ELR (cell line): ENCODE data around the gene TGIF2.

Experiments used
- DNase-seq: peaks from one replicate; pipeline ENCODE4 v3.0.0-alpha.2; 2015; ENCODE audit warnings: low read depth

The TGIF2 gene

DNA sequence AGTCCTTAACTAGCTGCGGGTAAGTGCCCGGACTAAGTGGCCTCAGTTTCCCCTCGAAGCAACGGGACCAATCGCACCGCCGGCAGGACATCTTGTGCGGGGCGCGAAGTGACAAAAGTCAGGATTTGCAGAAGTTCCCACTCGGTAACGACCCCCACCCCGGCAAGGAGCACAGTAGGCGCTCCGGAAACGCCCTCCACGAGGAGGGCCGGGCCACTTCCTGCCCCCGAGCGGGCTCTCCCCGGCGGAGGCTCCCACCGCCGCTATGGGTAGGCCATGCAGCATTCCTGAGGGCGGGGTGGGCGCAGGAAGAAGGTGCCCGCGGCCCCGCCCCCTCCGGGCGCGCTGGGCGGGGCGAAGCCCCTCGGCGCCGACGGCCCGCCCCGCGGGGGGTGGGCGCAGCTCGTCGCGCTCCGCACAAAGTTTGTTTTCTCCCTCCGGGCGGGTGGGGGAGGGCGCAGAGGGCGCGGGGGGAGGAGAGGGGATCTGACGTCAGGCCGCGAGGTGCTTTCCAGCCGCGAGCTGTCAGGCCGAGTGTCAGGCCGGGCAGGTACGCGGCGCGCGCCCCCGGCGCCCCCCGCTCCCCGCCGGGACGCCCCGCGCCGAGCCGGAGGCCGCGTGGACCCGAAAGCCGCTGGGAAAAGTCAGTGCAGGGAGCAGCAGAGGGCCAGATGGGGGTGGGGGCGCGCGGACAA, at the start of gene TGIF2:
TSS of gene TGIF2 (plus strand) at position 495 of the 695 bp plus-strand sequence. CDS start 5,178 bp downstream, outside the sequence.
- peak; percentile 94 for DNase-seq

DNA sequence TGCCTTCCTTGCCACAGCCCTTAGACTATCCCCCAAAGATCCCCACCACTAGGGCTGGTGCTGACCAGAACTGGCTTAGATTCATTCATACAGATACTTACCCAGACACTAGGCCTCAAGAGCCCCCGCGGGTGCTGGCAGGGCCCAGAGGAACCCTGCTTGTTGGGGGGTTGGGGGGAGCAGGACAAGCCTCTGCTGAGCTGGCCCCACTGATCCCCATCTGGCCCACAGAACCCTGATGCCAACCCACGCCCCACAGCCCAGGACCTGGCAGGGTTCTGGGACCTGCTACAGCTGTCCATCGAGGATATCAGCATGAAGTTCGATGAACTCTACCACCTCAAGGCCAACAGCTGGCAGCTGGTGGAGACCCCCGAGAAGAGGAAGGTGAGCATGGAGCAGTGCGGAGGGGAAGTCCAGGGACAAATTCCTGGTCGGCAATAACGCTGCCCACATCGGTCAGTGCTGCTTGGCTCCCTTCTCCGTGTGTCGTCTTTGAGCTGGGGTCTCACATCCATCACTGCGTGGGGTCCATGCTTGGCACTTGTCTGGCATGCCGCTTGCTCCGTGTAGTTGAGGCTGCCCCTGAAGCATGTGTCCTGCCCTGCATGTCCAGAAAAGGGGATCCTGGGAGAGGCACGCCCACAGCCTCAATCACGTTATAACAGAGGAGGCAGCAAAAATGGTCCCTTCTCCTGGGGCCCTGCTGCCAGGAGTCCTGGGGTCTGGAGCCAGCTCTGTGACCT, 47.6 kb upstream of the TGIF2 start:
- no peak for DNase-seq

DNA sequence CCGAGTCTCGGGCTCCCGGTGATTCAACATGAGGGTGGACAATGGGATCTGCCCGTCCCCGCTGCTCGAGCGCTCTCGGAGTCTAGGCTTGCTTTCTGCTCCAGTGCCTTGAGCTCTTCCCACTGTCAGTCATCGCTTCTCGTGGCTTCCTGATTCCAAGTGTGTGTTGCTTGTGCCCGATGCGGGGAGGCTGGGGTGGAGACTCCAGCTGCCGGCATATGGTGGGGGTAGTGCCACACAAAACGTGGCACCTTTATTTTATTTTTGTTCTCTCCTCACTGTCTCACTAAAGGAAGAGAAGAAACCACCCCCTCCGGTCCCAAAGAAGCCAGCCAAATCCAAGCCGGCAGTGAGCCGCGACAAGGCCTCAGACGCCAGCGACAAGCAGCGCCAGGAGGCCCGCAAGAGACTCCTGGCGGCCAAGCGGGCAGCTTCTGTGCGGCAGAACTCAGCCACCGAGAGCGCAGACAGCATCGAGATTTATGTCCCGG, 46.8 kb upstream of the TGIF2 start:
- no peak for DNase-seq

DNA sequence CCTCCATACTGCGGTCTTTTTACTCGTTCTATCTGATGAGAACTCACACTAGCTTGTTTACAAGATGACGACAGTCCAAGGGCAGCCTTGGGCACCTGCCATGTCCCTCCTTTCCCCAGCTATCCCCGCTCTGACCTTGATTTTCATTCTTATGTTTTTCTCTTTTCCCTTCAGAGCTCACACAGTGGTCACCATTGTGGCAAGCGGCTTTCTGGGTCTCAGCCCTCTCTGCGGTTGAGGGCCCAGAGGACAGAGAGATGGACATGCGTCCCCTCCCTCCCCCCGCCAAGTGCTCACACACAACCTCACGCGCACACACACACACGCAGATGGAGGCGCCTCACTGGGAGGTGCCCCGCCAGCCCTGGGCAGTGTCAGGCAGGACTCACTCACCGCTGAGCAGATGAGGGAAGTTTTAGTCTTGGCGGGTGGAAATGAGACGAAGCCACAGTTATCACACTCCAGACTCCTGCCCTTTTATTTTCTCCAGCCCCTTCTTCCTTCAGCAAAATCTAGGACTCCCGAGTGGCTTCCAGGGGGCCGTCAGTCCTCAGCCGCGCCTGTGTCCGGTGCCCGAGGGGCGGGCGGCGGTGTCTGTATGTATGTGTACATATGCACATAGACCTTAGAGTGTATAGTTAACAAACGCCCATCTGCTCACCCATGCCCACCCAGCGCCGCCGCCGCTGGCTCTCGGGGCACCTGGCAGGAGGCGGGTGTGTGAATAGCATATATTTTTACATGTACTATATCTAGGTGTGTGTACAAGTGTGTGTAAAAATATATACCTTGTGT, 45.9 kb upstream of the TGIF2 start:
- no peak for DNase-seq

DNA sequence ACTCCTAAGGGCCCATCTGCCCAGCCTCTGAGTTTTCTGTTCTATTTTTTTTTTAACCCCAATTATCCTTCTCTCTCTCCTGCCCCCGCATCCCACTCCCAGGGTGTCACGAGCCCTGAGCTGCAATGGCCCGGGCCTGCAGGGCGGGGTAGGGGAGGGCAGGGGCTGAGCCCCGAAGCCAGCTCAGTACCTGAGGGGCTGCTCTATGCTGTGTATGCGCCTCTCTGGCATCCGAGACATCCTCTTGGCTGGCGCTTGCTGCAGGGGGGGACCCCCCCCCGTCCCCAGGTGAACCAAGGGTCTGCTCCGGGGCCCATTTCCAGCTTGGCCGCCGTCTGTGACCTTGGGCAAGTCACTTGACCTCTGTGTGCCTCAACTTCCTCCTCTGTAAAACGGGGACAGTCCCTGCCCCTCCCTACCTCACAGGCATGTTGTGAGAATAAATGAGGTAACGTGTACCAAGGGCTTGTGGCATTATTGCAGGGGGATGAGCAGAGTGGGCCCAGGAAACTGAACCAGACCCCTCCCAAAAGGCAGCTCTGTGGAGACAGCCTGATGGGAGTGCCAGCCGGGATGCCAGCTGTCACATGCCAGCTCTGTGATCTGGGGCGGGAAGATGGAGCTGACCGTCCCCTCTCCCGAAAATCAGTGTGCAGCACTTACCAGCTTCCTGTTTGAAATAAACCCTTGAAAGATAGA, 45.1 kb upstream of the TGIF2 start:
- DNase-seq, result no peak

DNA sequence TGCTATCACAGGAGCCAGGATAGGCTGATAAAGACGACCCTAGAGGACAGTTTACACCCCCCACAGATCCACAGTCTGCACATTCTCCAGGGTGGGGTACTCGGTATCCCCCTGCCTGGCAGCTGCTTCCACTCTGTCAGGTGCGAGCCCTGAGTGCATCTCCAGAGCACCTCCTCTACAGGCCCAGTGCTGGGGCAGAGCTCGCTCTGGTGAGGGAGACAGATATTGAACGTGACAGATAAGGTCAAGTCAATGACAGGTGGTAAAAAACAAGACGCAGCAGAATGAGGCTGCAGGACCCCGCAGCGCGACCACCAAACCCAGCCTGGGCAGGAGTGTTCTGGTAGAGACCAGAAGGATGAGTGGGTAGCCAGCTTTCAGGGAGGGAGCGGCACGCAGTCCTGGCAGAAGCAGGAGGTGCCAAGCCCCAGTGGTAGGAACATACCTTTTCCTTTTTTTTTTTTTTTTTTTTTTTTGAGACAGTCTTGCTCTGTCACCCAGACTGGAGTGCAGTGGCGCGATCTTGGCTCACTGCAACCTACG, 44.5 kb upstream of the TGIF2 start:
- no peak for DNase-seq

DNA sequence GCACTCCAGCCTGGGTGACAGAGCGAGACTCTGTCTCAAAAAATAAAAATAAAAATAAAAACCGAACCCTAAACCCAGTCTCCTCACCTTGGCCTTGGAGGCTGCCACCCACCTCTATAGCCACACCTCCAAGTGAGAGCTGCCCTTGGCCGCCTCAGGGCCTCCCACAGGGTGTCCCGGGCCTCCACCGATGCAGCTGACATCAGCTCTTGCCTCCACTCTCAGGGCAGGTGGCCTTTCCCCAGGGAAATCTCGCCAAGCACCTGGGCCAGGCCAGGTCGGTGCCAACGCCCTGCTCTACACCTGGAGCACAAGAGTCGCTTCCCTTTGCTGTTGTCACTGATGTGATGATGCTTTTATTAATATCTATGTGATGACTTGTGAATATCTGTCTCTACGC, 41.0 kb upstream of the TGIF2 start:
- no peak for DNase-seq

DNA sequence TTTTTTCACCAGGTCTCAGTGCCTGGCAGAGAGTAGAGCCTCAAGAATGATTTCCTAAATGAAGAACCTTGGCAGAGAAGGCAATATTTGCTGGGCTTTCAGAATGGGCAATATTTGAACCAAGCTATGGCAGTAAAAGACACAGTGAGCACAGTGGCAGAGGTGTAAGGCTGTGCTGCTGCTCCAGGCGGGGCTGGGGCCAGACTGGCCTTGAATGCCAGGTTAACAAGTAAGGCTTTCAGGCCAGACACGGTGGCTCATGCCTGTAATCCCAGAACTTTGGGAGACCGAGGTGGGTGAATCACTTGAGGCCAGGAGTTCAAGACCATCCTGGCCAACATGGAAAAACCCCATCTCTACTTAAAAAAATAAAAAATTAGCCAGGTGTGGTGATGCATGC, 40.6 kb upstream of the TGIF2 start:
- DNase-seq, result no peak

DNA sequence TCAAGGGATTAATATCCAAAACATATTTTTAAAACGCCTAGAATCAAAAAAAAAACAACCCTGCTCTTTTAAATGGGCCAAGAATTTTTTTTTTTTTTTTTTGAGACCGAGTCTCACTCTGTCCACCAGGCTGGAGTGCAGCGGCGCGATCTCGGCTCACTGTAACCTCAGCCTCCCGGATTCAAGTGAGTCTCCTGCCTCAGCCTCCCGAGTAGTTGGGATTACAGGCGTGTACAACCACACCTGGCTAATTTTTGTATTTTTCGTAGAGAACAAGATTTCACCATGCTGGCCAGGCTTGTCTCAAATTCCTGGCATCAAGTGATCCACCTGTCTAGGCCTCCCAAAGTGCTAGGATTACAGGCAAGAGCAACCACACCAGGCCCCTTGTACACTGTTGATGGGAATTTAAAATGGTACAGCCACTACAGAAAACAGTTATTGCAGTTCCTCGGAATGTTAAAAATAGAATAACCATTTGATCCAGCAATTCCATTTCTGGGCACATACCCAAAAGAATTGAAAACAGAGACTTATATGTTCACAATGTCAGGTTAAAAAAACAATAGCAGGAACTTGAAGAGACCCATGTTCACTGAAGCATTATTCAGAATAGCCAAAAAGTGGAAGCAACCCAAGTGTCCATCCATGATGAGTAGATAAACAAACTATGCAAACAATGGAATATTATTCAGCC, 35.2 kb upstream of the TGIF2 start:
- no peak for DNase-seq

DNA sequence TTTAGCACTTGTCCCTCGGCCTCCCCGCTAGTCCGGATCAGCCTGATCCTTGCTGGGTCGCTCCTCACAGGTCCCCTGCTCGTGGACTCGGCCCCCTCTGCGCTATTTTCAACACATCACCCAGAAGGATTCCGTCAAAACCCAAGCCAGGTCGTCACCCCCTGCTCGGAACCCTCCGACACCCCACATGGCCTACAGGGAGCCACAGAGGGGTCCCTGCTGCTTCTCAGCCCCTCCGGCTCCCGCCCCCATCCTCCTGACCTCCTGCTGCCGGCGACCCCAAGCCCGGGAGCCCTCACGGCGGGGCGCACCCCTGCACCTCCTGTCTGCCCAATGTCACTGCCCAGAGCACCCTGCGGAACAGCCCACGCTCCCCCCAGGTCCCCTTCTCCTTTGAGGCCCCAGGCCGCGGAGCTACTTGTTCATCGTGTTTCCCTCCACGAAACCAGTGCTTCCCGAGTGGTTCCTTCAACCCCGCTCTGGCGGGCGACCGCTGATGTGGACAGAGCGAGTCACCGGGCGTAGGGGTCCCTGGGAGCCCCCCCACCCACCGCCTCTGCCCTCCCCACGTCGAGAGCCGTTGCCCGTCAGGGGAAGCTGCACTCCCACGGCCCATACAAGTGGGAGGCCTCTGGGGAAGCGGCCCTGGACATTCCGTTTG, 32.7 kb upstream of the TGIF2 start:
- DNase-seq, result no peak

DNA sequence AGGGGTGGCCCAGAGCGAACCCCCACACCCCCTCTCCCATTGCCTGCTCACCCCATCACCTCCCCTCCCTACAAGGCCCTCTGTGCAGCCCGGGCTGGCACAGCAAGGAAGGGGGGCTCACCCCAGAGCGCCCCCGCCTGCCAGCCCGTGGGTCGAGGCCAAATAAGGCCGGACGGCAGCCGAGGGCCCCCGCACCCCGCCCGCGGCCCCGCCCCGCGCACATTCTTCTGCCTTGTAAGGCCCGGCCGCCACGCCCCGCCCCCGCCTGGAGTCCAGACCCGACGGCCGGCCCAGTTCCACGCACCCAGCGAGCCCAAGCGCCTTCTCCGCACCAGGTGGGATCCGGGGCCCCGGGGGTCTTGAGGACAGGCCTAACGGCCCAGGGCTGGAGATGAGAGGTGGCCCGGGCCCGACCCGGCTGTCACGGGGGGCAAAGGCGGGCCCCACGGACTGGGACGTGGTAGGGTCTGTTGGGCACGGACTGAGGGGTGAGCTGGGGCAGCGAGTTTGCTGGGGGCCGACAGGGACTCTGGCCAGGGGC, 32.1 kb upstream of the TGIF2 start, which contains the start of gene MYL9:
TSS of gene MYL9 (plus strand) at position 293 of the 541 bp plus-strand sequence. CDS start 3,366 bp downstream, outside the sequence.
- peak; percentile 85 for DNase-seq

DNA sequence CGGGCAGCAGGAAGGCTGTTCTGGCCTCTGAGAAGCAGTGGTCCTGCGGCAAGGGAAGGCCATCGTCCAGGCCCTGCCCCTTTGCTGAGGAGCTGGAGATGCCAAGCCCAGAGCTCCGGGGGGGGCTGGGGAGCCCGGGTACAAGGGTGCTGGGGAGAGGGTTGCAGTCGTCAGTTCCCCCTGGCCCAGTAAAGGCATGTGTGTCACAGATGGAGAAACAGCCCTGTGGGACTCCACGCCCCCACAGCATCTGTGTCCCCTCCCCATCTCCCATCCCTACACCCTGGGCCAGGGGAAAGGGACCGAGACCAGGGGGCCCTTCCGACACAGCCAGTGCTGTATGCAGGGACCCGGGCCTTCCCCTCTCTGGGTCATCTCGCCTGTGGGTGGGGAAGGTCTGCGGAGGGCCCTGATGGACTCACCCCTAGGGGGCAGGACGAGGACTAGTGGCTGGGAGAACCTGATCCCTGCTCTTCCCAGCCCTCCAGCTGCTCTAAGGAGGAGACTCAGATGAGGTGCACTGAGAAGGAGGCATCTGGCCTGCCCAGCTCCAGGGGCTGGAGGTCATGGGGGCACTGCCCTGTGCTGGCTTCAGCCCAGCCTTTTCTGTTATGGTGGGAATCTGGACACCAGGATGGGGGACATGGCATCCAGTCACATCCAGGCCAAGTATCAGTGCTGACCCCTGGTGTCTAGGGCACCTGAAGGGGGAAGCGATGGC, 31.5 kb upstream of the TGIF2 start:
- peak; percentile 76 for DNase-seq

DNA sequence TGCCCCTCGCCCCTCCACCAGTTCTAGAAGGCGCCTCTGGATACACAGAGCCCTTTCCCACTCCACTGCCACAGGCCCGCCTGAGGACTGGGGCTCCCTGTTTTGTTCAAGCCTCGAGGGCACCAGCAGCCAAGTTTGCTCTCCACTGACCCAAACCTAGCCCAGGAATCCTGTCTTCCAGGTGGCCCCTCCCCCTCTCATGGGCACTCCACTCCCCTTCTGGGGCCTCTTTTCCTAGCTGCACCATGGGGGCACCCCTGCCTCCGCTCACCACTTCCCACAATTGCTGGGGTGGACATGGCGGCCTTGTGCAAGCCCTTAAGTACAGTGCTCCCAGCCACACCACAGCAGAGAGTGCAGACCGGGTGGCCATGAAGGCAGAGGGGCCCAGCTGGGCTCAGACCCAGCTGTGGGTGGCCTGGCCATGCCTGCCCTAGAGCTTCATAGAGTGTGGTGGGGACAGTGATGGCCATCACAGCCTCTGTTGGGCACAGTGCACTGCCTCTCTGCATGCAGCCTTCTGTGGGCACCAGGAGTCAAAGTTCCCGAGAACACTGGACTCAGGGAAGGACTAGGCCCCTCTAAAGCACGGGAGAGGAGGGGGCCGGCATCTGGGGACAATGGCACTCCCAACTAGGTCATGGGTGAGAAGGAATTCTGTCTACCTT, 30.7 kb upstream of the TGIF2 start:
- no peak for DNase-seq

DNA sequence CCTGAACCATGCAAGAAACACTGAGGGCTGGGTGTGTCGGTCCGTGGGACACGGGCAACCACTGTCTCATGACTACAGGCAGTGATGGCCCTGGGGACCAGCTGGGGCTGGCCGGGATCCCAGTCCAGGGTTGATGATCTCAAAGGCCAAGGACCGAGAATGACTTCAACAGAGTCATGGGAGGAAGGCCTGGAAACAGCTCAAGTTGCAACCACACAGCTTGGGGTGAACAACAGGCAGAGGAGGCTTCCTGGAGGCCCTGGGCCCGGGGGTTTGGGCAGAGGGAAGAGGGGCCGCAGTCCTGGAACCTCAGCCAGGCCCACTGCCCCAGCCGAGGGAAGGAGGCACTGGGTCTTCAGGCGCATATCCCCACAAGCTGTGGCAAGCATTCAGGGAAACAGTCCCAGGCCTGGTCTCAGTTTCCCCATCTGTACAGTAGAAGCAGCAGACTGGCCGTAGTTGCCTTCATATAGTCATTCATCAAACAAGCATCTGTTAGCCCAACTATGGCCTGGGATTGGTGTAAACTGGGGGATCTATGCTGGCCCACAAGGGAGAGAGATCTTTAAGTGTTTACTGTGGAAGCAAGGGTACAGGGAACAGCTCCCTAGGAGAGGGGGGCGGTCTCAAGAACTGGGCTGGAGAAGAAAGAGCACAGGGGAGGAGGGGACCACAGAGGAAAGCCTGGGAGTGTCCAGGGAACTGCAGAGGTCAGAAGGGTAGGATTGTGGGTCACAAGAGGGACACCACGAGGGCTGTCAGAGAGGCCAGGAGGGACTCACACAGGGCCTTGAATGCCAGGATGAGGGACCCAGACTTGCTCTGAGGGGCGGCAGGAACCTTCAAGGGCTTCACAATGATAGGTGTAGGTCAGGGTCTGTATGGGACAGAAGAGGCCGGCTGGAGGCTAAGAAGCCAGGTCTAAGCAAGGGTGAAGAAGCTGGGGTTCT, 29.9 kb upstream of the TGIF2 start:
- DNase-seq, result peak; percentile 68

DNA sequence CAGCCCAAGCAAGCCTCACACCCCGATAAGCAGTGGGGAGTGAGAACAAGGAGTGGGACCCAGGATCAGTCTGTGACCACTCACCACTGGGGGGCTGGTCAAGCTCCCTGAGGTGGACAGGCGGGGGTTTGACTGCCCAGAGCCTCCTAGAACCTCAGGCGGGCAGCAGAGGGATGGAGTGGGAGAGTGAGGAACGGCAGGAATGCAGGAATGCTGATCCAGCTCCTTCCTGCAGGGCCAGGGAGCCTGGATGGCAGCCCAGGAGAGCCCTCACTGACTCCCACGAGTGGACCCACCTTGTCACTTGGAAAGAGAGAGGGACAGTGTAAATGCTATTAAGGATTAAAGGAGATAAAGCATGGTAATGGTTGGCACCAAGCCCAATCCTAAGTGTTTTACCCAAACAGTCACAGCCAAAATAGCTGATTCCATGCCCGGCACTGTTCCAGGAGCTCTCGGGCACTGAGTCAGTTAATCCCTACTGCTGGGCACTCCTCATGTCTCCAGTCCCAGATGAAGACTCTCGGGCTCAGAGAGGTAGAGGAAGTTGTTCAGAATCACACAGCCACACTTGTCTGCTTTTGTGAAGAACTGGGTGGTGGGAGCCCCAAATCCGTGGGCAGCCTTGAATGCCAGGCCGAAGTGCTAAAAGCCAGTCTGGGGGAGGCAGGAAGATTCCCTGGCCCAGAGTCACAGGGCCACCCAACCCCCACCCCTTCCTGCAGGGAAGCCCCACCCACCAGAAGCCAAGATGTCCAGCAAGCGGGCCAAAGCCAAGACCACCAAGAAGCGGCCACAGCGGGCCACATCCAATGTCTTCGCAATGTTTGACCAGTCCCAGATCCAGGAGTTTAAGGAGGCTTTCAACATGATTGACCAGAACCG, 29.0 kb upstream of the TGIF2 start:
- peak; percentile 63 for DNase-seq

DNA sequence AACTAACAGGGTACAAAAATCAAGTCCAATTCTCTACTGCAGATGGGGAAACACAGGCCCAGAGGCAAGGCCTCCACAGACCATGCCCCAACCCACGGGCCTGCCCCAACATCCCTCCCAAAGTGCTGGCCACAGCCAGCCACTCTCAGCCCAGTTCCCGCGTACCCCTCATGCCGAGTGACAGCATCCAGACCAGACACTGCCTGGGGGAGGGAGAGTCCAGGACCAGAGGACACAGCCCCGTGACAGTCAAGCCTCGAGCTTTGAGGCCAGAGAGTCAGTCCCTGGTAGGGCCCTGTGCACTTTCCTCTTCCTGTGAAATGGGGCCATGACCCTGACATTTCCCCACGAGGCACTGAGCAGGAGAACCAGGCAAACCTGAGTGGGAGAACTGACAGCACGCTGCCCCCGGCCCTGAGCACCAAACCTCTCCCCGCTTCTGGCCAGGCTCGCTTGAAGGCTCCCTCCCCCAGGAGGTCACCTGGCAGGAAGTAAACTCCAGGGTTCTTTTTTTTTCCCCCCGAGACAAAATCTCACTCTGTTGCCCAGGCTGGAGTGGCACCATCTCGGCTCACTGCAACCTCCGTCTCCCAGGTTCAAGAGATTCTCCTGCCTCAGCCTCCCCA, 27.2 kb upstream of the TGIF2 start:
- DNase-seq, result no peak
